A673 (cell line): ENCODE results near the gene PRAMEF20.

Experiments
- CTCF ChIP-seq: fragments of 300-800, 200-600 bp; sonication (generic); conservative IDR thresholded peaks from 2 replicates; pipeline ENCODE4 v1.5.1; 2017; ENCODE audit warnings: low read depth, mild to moderate bottlenecking, antibody characterized with exemption, low read length, moderate library complexity, mixed read lengths
- EZH2 ChIP-seq: fragments of 200-600 bp; sonication (generic); IDR thresholded peaks from 2 replicates; pipeline ENCODE4 v1.6.1; 2017; ENCODE audit warnings: borderline replicate concordance, low read depth, mild to moderate bottlenecking, mixed read lengths, antibody characterized with exemption, low read length; ENCODE audit not compliant: poor library complexity, severe bottlenecking

- TF ChIP-seq CTCF = no peak
- no peak for TF ChIP-seq EZH2
These were observed 46.8 kb downstream of the PRAMEF20 start for GRCh38 chr1:13456904-13457532.
